SKM-1 treated with dmso at 0.1 percent for 144 hours (cell line): ENCODE results near the gene TRAF1.

ENCODE experiments used
- DNase-seq: peaks from one replicate; lab custom pipeline; 2025; ENCODE audit not compliant: unreplicated experiment; lab: John Stamatoyannopoulos, UW

Gene TRAF1

DNA sequence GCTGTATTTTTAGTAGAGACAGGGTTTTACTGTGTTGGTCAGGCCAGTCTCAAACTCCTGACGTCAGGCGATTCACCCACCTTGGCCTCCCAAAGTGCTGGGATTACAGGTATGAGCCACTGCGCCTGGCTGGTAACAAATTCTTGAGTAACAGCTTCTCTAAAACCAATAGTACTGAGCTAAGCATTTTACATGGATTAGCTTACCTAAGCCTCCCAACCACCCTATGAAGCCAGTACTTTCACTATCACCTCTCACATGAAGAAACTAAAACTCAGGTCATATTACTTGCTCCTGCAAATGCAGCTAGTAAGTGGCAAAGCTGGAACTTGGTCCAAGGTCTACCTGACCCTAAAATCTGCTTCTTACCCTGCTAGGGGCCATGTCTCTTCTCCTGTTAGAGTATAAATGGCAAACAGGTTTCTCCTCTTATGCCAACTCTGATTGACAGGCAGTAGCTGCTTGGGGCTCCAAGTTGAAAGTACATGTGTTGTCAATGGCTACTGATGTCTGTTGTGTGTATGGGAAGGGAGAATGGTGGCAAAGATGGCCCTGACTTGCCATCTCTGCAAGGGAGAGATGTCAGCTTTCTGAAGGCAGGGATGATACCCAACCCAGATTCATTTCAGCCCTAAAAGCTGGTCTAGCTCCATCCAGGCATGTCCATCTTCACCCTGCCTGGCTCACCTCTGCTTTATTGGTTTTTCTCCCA lies 53.6 kb downstream of the TRAF1 start:
- DNase-seq: no peak

DNA sequence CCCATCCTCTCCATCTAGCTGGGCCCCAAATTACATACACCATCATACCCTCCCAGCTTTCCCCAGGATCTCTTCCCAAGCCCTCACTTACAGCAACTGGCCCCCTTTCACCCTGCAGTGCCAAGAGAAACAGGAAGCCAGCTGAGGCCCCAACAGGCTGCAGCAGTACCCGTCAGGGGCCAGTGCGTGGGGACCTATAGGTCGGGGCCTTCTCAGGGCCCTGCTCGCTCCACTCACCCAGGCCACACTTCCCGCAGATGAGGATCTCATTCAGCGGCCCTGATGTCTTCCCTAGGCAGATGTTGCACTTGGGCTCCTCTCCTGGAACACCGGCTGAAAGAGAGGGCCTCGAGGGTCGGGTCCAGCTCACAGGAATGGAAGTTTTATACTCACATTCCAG lies 56.4 kb downstream of the TRAF1 start:
- DNase-seq: no peak

DNA sequence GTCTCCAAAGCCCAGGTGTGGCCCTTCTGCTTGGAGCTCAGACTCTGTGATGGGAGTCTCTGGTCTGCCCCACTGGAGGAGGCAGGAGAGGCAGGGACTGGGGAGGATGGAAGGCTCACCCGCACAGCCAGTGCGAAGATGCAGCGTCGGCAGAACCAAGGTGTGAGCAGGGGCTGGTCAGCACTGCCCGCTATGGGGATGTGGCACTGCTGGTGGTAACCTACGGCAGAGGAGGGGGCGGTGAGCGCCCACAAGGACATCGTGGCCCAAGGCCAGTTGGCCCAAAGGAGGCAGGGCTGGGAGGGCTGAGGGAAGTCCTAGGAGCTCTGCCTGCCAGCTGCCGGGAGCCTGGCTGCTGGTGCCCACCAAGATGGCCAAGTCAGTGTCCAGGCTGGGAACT lies 56.9 kb downstream of the TRAF1 start:
- no peak for DNase-seq

DNA sequence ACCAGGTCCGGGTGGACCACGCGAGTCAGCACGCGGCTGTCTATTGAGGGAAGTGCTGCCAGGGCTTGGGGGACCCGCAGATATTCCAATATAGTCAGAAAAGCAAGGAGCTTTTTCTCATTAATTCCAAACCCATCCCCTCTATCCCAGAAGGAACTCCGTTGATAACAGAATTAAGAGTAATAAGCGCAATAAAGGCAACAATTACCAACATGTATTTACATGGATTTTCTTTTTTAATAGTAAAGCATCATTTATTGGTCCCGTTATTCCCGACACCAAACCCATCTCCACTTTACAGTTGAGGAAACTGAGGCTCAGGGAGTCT lies 57.3 kb downstream of the TRAF1 start:
- no peak for DNase-seq

DNA sequence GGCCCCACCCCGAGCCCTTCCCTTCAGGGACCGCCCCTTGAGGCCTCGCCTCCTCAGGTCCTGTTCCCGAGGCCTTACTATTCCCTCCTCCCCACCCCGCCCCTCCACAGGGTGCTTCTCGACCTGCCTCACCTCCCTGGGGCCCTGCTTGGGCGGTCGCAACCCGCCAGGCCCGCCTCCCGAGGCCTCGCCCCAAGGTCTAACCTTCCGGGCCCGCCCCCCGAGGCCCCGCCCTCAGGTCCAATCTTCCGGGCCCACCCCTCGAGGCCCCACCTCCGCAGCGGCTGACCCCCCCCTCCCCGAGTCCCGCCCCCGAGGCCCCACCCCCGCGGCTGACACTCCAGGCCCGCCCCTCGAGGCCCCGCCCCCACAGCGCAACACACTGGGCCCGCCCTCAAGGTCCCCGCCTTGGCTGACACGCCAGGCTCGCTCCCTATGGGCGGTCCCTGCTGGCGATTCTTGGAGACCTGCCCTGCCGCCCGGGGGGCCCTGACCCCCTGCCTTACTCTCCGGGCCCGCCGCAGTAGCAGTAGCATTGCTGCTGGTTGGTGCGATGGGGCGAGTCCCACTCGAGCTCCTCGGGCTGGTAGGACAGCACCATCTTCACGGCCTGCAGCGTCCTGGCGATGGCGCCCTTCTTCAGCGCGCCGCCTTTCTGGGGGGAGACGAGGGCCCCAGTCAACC lies 57.8 kb downstream of the TRAF1 start:
- peak; percentile 93 for DNase-seq

DNA sequence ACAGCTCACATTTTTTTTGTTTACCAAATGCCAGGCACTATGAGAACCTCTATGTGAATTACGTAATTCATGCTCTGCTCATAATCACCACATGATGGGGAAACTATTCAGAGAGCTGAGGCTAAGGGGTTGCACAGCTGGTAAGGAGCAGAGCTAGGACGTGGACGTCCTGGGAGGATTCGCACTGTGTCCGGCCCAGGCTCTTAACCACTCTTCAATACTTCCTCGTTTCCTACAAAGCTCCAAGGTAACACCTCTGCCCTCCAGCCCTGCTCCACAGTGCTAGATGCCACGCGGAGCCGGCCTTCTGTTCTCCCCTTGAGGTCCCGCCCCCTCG lies 58.3 kb downstream of the TRAF1 start:
- no peak for DNase-seq

DNA sequence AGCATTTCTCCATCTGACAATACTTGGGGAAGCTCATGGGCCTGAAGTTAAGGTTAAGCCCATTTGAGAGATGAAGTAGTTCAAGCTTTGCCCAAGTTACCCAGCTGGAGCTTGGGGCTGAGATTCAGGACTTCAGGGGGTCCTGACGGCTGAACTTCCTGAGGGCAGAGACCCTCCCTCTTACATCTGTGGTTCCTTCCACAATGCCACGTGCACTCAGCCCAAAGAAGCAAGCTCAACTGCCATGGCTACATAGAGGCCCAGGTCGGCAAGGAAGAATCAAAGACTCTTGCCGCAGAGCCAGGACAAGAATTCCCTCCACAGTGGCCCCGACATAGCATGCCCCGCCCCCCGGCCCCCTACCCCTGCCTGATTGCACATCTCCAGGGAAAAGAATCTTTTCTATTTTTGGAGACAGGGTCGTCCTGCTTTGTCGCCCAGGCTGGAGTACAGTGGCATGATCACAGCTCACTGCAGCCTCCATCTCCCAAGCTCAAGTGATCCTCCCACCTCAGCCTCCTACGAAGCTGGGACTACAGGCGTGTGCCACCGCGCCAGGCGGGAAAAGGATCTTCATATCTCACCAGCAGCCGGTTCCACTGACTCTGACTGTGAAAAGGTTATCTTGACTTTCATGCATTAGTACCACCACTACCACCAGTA lies 58.8 kb downstream of the TRAF1 start:
- DNase-seq: no peak

DNA sequence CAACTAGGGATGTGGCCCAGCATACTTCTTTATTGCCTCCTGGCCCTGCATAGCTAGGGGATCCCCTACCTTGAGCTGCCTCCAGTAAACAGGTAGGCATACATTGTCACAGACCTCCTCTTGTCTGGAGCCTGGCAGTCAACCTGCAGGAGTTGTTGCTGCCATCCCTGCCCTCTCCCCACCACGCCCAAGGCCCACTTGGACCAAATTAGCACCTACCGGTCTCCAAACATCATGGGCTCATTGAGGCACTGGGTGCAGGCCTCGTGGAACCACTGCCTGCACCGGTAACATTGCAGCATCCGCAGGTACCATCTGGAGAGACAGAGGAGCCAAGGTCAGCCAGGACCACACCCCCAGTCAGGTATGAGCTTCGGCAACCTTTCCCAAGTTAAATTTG lies 59.9 kb downstream of the TRAF1 start:
- no peak for DNase-seq

DNA sequence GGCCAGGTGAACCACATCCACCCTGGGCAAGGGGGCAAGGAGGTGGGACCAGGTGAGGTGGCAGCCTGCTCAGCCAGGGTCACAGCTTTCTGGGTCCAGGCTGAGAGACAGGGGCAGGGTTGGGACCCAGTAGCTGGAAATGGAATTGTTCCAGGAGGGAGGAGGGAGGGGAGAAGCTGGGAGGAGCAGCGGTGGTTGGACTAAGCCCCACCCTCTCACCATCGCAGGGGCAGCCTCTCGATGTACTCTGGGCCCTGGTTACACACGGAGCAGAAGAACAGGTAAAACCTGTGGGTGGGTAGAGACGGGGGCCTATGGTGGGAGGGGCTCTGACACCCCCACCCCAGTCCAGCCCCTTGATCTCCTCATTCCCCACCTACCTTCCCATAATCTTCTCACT lies 60.8 kb downstream of the TRAF1 start:
- DNase-seq: no peak

DNA sequence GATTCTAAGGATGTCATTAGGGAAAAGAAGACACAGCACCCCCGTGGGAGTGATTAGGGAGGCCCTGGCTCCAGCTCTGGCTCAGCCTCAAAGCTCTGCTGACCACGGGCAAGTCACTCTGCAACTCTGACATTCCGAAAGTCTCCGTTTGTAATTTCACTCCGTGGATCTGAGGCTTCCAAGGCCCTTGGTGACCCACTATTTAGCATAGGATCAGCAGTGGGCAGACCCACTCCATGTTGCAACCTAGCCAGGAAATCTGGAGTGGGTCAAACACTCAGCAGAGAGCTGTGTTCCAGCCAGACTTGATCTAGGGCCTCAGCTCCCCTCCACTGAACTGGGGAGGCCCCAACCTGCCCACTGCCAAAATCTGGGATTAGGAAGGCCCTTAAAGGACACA lies 61.4 kb downstream of the TRAF1 start:
- DNase-seq: no peak

DNA sequence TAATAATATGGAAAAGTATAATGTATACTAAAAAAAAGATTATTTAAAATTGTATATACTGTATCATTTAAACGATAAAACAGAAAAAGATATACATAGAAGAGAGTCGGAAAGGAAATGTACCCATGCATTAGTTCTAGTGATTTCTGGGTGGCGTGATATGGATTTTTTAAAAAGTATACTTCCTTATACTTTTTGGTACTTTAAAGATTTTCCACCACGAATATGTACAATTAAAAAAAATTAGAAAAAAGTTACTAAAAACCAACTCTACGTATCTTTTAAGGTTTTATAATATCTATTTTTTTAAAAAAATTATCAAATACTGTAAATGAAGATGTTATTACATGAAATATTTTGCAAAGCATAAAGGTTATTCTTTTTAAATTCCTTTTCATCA lies 61.9 kb downstream of the TRAF1 start:
- DNase-seq: no peak

DNA sequence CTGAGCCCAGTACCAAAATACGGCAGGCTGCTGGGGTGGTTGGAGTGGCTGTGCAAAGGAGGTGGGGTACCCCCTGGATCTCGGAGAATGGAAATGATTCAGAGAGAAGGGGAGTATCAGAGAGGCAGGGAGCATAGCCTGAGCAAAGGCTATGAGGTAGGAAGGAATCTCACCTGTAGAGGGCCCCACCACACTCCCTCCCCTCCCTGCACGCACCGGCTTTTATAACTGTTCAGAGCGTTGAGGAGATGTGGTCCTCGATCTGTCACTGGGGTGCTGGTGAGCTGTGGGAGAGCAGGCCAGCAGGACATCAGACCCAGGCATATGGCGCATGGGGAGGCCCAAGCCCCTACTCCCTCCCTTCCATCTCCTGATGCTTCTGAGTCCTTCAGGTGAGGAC lies 62.8 kb downstream of the TRAF1 start:
- no peak for DNase-seq

DNA sequence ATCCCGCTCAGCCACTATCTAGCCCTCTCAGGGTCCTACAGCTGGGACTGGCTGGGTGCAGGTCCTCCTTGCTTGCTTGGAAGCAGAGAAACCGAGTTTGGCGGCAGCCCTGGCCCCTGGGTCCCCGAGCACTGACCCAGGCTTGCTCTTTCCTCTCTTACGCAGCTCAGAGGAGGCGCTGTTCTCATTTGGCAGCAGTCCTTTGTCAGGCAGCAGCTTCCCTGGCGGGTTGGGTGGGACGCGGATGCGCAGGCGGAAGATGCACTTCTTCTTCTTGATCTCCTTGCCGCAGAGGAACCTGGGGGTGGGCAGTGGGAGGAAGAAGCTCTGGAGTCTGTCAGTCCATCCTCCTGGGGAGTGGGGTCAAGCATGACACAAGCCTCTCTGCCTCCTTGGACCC lies 64.1 kb downstream of the TRAF1 start:
- DNase-seq: no peak

DNA sequence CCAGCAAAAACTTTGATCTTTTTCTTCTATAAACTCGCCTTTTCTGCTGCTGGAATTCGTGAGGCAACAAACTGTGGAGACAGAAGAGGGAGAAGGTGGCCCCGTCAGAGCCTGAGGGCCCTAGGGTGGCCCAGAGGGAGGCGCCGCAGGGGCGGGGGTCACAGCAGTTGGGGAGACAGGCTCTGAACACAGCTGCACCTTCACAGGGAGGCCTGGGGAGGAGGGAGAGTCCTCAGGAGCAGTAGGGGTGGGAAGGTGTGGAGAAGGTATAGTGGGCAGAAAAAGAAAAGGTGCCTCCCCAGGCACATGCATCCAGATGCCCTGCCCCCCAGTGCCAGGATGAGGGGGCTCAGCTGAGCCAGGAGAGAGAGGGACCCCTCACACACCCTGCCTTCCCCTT lies 64.7 kb downstream of the TRAF1 start:
- DNase-seq: no peak

DNA sequence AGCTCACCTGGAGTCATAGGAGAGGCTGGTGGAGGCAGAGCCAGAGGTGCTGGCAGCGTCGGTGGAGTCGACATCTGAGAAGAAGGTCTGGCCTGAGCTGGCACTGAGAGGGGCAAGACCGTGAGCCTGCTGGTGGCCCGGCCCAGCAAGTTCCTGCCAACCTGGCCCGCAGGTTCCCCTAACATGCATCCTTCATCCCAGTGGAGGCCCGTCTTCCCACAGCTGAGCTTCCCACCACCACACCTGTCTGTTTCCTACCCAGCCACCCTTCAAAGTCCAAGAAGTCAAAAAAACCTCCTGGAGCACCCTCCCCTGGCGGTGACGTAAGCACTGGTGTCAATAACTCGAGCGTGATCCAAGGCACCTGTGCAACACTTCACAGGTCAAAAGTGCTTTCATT lies 66.5 kb downstream of the TRAF1 start:
- DNase-seq: no peak

DNA sequence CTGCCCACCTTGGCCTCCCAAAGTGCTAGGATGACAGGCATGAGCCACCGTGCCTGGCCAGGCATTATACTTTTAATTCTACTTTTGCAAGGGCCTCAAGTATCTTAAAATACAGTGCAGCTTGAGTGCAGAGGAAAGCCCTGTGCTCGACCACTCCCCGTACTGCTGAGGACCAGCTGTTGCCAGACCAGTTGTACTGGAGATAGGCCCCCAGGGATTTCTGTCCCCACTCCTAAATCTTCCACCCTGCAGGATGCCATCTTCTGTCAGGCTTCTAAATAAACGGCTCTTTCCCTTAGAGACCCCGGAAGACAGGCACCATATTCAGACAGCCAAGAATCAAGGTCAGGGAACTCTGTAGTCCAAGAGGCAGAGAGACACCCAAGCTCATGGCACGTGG lies 67.2 kb downstream of the TRAF1 start:
- no peak for DNase-seq

DNA sequence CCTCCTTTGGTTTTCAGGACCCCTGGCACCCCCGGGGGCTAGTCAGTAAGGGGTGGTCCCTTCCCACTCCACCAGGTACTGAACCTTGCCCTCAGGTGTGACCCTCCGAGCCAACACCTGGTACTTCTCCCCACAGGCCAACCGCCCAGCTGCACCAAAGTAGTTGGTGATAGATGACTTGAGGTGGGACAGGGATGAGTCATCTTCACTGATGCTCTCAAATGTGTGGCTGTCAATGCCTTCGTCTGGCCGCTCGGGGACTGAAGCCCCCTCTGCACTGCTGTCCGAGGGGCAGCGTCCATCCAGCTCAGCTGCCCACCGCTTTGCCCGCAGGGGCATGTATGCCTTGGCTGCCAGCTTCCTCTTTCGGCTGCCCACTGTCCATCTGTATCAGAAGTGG lies 68.7 kb downstream of the TRAF1 start:
- DNase-seq: no peak

DNA sequence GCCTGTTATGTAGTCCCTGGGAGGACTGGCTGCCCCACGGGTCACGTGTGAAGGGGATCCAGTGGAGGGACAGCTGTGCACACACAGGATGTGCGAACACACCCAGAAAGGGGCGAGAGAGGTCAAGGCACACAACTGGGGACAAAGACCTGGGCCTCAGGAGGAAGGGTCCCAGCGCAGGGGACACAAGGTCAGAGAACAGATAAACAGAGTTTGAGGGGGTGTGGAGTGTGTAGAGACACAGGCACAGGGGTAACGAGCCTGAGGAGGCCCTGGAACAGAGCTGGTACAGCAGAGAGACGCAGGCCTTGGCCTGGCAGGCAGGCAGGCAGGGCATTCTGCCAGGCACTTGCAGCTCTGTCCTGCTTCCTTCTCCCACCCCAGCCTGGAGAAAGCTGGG lies 69.1 kb downstream of the TRAF1 start:
- no peak for DNase-seq

DNA sequence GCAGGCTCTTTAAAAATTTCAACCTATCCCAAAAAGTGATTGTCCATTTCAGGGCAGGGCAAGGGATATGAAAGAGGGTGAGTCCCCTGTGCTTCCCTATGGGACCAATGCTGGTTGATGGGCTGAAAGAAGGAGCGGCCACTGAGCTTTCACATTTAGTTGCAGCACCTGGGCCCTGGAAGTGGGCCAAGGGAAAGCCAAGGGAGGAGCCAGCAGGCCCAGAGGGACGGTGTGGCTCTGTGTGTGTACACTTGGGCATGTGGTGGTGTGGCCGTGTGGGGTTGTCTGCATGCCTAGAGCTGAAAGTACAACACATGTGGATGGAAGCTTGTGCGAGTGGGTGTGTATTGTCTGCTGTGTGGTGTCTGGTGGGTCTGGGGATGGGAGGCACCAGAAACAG lies 69.9 kb downstream of the TRAF1 start:
- no peak for DNase-seq

DNA sequence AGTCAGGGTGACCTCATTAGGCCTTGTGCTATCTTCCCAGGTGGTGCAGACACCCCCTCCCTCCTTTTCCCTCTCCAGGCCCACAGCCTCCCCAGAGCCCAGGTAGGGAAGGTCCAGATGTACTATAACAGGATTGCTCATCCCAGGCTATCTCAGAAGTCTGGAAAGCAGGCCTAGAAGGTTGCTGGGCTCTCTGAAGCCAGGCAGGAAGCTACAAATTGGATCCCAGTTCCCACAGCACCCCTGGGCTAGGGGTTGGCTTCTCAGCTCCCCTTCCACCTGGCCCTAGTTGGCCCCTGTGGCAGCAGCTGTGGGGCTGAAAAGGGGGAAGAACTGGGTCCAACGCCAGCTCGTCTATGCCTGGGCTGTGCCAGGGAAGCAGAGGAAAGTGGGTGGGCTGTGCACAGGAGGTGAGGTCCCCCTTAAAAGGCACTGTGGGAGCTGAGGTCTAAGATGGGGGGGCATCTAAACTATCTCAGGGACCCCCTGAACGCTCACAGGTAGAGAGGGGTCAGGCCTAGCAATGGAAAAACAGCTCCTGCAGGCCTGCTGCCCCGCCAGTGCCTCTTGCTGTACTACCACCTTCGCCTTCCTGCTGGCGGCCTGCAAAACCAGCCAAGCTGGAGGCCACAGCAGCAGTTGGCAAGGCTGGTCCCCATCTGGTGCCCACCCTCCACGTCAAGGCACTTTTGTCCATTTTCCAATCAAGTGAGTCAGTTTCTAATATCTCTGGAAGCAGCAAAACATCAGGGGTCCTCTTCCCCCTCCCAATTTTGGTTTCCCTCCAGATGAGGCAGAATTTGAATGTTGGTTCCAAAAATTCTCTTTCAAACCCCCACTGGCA lies 70.5 kb downstream of the TRAF1 start:
- DNase-seq: no peak

DNA sequence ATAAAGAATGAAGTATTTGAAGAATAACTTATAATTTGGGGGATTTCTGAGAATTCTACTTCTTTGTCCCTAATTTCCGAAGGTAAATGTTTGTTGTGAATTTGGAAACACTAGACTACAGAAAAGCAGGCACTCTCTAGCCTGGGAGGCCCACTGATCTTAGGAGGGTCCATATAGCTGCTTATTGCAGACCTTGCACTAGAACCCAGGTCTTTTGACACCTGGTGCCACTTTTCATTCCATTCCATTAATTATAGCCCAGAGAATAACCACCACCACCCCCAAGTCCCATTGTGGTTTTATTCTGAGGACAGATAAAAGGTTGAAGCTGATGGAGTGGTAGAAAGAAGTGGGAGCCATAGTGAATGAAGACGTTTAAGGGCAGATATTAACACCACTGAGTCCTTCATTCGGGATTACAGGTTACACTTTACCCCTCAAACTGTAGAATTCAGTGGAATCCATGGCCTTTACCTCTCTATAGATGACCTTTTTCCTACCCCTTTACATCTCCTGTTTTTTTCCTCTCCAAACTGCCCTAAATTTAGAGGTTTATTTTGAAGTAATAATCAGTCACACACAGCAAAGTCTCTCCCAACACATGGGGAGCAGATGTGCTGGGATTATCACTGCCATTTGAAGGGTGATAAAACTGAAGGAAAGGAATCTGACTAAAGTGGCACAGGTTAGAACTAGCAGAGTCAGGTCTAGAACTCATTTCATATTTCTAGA lies 71.8 kb downstream of the TRAF1 start:
- DNase-seq: no peak
